Activated CD8-positive, alpha-beta memory T cell treated with anti-CD3 and anti-CD28 coated beads, Interleukin-2, amount 50 U/mL, for 48 hours (primary cell): ENCODE data around the gene OR2F1.
"Not testable (repeated sequence)": the region's sequence is repeated elsewhere in the genome, so short reads cannot be mapped to it uniquely, and the experiment has no call there.

Experiments
- DNase-seq: peaks from one replicate; pipeline ENCODE4 v3.0.0-alpha.2; 2020

The OR2F1 gene

DNA sequence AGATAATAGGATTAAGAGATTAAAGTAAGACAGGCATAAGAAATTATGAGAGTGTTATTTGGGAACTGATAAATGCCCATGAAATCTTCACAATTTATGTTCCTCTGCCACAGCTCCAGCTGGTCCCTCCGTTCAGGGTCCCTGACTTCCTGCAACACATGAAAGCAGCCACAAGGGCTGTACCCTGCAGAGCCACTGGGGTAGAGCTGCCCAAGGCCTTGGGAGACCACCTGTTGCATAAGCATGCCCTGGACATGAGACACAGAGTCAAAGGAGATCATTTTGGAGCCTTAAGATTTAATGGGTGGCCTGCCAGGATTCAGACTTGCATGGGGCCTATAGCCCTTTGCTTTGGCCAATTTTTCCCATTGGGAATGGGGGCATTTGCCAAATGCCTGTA lies 56.2 kb downstream of the OR2F1 start:
- DNase-seq, result not testable (repeated sequence)

DNA sequence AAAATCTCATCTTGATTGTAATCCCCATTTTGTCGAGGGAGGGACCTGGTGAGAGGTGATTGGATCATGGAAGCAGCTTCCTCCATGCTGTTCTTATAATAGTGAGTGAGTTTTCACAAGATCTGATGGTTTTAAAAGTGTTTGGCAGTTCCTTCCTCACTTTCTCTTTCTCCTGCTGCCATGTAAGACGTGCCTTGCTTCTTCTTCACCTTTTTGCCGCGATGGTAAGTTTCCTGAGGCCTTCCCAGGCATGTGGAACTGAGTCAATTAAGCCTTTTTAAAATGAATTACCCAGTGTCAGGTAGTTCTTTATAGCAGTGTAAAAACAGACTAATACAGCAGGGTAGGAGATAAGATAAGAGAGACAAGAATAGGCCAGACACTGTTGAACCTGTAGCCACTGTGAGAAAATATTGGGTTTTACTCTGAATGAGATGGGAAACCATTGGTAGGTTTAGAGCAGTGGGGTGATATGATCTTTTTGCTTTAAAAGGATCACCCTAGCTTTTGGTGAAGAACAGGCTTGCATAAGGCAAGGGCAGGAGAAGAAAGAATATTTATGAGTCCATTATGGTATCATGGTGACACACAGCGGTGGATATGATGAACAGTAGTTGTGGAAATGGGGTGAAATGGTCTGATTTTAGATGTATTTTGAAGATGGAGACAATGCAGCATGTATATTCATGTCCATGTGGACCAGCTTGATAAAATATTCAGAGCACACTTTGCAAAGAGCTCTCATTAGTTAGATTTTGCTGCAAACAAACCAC lies 57.0 kb downstream of the OR2F1 start:
- DNase-seq, result no peak
